IPS-NIHi7 (cell line): Measurements from ENCODE around the gene CAMK1D.
"Not testable (repeated sequence)": the region's sequence is repeated elsewhere in the genome, so short reads cannot be mapped to it uniquely, and the experiment has no call there.

Experiments used
- DNase-seq: peaks from one replicate; pipeline ENCODE4 v3.0.0; 2012; ENCODE audit warnings: mixed read lengths; ENCODE audit errors: extremely low spot score

Gene CAMK1D

GRCh38 chr10:12720217-12720981 lies 371.1 kb downstream of the CAMK1D start:
- no peak for DNase-seq

- no peak for DNase-seq
Measured at GRCh38 chr10:12721334-12721733, 372.0 kb downstream of the CAMK1D start.

GRCh38 chr10:12723220-12723619 lies 373.9 kb downstream of the CAMK1D start:
- DNase-seq: no peak

- no peak for DNase-seq
Measured at GRCh38 chr10:12724807-12725579, 375.6 kb downstream of the CAMK1D start.

GRCh38 chr10:12725580-12725888 lies 376.2 kb downstream of the CAMK1D start:
- DNase-seq: not testable (repeated sequence)

- no peak for DNase-seq
Measured at GRCh38 chr10:12726971-12727831, 377.9 kb downstream of the CAMK1D start.

GRCh38 chr10:12727832-12728215 lies 378.5 kb downstream of the CAMK1D start:
- no peak for DNase-seq

GRCh38 chr10:12728494-12728893 lies 379.1 kb downstream of the CAMK1D start:
- DNase-seq: no peak

GRCh38 chr10:12729885-12730284 lies 380.5 kb downstream of the CAMK1D start:
- peak; percentile 76 for DNase-seq

- no peak for DNase-seq
Measured at GRCh38 chr10:12730809-12731519, 381.6 kb downstream of the CAMK1D start.

- DNase-seq: no peak
Measured at GRCh38 chr10:12733271-12733670, 383.9 kb downstream of the CAMK1D start.

GRCh38 chr10:12735843-12736462 lies 386.6 kb downstream of the CAMK1D start:
- no peak for DNase-seq

- DNase-seq: no peak
Measured at GRCh38 chr10:12740813-12741212, 391.5 kb downstream of the CAMK1D start.

- DNase-seq: no peak
Measured at GRCh38 chr10:12741360-12741804, 392.0 kb downstream of the CAMK1D start.

- DNase-seq: no peak
Measured at GRCh38 chr10:12742771-12743170, 393.4 kb downstream of the CAMK1D start.

GRCh38 chr10:12743466-12743865 lies 394.1 kb downstream of the CAMK1D start:
- not testable (repeated sequence) for DNase-seq

- DNase-seq: no peak
Measured at GRCh38 chr10:12743941-12744340, 394.6 kb downstream of the CAMK1D start.

- DNase-seq: no peak
Measured at GRCh38 chr10:12748186-12748585, 398.8 kb downstream of the CAMK1D start.

GRCh38 chr10:12749760-12750478 lies 400.6 kb downstream of the CAMK1D start:
- no peak for DNase-seq

- no peak for DNase-seq
Measured at GRCh38 chr10:12750526-12751201, 401.3 kb downstream of the CAMK1D start.
